Measurements from ENCODE around the gene PTPRN2.
A peak's percentile ranks its signal among the peaks of the same experiment; 100 is the strongest.
"Not testable (repeated sequence)": the region's sequence is repeated elsewhere in the genome, so short reads cannot be mapped to it uniquely, and the experiment has no call there.

The PTPRN2 gene

DNA sequence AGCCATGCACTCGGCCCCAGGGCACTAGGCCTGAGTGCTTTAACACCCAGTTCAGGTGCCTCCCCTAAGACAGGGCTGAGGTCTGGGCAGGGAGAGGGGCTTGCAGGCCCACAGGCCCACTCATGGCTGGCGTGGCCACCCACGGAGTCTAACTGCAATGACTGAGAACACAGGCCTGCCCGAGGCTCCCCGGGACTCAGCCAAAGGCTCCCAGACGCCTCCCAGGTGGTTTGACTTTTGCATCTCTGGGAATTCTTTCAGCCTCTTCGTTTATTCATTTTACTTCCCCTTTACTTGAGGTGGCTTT is 37.3 kb downstream of the PTPRN2 start:
- no peak for DNase-seq

DNA sequence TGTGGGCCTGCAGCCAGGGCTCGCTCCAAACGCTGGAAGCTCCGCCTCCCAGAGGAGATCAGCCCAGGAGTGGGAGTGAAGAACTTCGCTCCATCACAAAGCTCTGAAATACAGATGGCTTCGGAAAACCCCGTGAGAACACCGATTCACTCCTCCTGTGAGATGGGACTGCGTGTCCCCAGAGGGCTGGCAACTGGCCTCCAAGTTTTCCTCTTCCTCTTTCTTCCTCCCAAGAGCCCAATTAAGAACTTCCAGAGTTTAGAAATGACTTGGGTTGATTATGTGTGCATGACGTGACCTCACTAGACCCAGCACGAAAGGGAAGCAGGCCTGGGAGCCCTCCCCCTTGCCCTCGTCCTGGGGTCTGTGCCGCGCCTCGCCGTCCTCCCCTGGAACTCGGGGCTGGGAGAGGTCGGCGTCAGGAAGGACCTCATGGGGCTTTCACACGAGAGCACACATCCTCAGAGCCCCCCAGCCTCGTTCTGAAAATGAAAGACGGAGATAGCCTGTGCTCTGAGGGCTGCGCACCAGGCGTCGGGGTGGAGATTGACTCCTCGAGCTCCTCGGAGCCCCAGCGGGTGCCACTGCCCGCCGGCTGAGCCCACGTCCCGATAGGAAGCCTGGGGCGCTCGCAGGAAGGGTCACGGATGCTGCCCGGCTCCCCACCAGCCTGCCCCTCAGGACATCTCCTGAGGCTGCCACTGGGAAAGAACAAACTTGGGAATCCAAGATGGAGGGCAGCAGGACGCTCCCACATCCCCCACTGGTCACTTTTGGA is 37.8 kb downstream of the PTPRN2 start:
- no peak for DNase-seq

DNA sequence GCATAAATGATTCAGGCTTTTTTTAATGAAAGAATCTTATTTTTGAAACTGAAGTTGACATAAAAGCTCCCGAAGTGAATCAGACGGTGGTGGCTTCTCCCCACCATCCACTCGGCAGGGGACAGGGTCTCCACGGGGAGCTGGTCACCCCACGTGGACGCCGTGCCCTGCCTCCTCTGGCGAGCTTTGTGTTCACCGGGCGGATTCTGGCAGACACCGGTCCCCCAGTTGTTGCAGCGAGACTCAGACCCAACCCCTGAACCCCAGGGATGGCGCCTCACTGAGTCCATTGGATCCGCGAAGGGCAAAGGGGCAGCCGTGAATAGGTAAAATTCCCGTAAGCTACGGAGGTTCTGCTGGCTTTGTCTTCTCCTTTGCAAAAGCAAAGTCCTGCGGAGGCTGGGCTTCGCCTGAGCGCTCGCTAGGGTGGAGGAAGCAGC is 38.4 kb downstream of the PTPRN2 start:
- DNase-seq, result no peak

DNA sequence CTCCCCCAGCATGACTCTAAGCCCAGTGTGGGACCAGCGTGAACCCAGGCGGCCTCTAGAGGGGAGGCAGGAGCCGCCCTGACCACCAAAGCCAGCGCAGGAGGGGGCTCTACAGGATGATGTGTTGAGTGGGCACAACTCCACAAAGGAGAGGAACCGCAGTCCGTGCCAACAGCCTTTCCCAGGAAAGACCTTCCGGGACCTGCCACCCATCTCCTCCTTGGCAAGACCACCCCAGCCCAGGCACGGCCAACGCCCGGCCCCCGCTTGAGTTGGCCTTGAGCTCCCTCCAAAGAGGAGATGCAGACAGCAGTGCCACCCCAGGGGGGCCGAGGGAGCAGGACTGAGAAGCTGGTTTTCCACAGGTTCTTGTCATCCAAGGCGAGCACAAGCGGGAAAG is 38.9 kb downstream of the PTPRN2 start:
- DNase-seq, result no peak

DNA sequence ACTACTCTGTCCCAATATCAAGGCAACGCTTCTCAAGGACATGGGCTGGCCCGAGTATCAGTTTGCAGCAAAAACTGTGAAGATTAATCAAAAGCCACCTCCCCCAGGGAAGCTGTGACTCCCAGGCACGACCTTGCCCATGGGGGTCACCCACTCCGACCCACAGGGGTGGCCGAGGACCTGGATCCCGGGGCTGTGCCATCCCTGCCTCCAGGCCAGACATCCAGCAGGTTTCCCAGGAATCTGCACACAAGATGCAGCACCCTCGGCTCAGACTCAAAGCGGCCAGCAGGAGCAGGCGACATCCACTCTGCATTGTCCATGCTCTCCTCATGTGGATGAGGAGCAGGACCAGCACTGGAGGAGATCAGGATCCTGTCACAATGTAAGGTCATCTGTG is 39.8 kb downstream of the PTPRN2 start:
- DNase-seq, result no peak

DNA sequence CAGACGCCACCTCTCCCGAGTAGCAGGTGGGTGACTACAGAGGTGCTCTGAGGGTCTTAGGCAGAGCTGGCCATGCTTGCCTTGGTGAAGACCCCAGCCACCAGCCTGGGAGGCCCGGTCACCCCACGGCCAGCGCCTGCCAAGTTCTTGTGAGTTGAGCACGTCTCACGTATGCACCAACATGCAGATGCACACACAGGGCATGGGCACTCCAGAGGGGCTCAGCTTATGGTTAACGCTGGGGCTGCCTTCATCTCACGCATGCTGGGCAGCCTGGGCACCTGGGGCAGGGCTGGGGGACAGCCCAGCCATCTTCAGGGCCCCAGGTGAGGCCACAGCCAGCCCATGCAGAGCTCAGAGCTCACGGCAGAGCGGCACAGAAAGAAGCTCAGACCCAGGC is 41.0 kb downstream of the PTPRN2 start:
- DNase-seq, result no peak

DNA sequence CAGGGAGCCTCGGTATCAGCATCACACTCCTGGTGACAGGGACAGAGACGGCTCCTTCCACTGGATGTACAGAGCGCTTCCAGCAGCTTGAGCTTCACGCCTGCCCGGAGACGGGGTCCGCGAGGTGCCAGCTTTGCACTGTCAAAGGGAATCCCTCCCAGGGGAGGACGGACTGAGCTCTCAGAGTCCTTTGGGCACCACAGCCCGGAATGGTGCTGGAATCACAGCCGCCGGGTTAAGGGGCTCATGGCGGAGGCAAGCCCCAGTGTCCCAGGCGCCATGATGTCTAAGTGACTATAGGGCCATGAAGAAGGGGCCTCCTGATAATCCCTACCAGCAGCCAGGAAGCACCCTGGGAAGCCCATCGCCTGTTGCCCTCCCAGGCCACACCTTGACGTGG is 41.4 kb downstream of the PTPRN2 start:
- no peak for DNase-seq

DNA sequence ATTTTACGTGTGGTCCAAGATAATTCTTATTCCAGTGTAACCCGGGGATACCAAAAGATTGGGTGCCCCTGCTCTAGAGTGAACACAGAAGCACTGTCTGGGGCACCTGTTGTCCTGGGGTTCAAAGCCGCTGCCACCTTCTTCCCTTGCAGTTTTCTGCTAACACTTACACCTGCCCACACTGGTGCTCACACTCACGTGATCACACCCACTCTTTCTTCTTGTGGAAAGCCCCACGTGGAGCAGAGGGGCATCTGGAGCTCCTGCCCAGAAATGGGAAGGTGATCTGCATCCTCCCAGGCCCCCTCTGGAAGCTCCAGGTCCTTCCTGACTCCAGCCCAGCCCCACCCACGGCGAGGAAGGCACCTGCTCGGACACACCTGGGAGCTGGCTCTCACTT is 42.9 kb downstream of the PTPRN2 start:
- DNase-seq, result no peak

DNA sequence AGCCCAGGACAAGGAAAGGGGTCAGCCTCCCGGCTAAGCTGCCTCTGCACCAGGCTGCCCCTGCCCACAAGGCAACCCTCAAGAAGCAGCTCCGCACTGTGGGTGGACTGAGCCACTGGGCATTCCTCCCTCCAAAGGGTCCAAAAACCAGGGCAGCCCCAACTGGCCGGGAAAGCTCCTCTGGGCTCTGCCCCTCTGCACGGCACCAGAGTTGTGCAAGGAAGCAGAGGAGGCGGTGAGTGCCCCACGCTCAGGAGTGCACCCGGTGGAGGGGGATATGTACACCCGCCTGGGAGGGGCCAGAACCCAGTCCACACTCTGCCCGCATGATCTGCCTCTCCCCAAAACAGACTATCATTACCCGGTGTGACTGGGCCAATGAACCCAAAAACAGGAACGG is 43.8 kb downstream of the PTPRN2 start:
- no peak for DNase-seq

DNA sequence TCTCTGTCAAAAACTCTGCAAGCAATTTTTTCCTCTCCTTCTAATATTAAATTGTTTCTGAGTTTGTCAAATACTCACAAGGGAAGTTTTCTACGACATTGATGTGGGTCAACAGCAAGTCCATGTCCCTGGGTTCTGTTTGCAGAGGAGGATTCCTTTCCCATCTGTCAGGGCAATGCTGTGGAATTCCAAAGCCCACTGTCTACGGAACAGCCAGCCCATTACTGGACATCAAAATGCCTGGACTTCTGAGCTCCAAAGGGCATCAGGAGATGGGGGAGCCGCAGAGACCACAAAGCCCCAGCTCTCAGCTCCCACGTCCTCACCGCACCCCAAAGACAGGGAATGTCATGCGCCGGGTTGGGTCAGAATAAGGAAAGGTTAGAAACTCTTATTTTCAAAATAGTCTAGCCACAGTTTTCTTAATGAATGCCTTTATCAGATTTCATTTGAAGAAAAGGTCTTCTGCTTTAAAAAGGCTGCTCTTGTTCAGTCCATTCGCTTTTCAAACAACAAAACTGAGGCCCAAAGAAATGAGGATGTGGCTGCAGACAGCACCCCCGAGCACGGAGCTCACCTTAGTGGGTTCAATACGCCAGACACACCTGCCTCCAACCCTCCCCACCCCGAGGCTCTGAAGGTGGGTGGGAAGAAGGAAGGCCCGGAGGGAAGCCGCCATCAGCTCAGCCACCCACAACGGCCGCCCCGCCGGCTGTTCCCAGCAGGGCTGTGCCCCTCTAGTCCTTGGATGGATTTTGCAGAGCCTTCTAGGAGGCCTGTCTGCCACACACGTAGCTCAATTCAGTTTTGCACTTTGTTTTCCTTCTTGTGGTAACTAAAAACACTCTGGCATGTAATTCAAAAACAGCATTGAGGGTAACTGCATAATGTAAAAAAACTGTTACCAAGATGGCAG is 44.7 kb downstream of the PTPRN2 start:
- no peak for DNase-seq

DNA sequence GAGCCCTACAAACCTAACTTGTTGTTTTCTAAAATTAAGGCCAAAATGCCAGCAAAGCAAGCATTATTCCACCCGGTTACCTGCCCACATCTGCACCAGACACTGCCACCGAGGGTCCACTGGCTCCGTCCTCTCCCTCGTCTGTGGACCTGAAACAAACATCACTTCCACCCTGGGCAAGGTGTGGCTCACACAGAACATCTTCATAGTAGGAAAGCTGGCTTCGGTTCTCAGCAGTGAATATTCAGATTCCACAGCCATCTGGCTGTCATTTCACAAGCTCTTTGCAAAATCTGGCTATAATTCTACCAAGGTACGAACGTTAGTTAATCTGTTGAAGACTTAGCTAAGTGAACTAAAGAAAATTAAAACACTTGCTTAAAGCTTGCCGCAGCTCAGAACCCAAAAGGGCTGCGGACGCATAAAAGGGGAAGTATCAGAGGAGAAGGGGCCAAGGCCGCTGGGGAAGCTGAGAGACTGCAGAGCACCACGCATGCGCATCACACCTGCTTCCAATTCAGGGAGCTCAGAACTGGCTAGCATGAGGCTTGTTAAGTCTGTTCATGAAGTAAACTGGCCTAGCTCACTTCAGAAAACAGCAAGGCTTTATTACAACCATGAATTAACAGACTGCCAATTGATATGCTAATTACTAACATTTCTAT is 46.1 kb downstream of the PTPRN2 start:
- peak in 1 of 2 donors; percentile 6 for DNase-seq

DNA sequence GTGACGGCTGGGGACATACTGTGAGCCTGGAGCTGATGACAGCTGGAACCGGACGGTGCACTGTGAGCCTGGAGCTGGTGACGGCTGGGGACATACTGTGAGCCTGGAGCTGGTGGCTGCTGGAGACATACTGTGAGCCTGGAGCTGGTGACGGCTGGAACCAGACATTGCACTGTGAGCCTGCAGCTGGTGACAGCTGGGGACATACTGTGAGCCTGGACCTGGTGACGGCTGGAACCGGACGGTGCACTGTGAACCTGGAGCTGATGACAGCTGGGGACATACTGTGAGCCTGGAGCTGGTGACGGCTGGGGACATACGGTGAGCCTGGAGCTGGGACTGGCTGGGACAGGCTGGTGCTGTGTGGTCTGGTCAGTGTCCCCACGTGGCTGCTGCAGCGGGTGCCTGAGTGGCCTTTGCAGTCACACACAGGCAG is 47.9 kb downstream of the PTPRN2 start:
- no peak for DNase-seq

DNA sequence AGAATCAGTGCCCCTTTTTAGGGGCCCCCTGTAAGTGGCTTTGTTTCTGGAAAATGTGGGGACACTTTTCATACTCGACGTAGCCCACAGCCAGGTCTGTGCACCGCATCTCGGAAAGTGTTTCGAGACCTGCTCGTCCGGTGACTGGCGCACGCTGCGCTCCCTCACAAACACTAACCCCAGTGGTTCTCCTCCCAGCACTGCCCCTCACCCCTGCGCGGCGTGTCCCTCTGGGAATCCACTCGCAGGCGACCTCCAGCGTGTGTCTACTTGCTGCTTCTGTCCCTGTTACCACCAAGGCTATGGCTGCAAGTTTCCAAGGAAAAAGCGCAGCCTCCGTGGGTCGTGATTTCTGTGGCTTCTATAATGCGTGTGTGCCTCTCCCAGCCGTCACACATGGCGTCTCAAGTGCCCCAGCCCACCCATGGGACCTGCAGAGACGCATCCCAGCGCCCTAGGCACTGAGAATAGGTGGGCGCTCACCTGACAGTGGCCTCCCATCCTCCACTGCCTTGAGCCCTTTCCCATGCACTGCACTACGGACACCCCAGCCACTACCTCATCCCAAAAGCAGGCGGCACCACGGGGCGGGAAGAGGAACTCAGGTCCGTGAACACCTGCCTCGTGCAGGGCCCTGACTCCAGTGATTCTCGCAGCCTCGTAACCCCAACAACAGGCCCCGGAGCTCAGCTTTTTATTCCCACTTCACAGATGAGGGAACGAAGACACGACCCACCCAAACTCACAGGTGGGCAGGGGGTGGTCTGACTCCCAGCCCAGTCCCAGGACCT is 49.3 kb downstream of the PTPRN2 start:
- no peak for DNase-seq

DNA sequence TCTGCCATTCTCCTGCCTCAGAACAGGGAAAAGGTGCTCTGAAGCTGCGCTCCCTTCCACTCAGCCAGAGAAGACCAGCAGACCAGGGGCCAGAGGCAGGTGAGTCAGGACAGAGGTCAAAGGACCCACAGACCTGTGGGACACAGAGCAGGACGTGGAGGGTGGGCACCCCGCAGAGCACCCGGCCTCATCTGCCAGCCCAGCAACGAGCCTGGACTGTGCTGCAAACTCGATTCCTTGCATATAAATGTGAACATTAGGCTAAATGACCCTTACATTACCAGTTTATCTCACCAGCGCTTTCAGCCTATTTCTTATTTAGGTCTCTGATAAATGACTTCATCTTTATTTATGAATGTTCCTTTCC is 50.1 kb downstream of the PTPRN2 start:
- no peak for DNase-seq

DNA sequence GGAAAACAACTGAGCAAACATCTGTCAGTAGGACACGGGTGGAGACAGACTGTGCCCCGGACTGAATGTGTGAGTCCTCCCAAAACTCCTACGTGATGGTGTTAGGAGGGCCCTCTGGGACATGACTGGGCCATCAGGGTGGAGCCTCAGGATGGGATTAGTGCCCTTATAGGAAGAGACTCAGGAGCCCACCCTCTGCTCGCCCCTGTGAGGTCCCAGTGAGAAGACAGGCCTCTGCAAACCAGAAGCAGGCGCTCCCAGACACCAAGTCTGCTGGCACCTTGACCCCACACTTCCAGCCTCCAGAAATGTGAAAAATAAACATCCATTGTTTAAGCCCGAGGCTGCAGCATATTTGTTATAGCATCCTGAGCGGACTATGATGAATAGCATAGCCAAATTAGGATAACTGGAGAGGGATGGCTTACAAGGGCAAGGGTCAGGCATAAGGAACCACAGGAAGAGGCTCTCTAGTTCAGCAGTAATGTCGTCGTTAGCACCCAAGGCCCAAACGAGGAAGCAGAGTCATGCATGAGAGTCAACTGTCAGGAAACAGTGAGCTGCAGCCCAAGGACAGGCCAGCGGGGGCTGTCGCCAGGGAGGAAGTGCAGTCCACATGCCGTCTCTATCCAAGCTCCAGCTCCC is 50.6 kb downstream of the PTPRN2 start:
- no peak for DNase-seq

DNA sequence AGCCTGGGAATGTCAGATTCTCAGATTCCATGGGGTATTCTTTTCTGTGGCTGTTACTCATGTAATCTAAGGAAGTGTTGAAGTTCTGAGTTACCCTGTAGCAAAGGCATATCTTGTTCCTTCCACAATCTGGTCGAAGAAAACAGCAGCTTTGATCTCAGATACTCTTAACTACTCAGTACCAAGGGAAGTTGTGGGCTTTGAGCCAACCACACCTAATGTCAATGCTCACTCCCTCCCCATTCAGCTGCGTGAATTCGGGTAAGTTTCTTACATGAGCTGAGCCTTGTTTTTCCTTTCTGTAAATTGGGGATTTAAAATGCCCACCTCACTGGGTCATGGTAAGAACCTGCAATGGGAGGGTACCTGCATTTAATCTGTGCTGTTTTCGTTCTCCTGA is 52.5 kb downstream of the PTPRN2 start:
- DNase-seq, result no peak

DNA sequence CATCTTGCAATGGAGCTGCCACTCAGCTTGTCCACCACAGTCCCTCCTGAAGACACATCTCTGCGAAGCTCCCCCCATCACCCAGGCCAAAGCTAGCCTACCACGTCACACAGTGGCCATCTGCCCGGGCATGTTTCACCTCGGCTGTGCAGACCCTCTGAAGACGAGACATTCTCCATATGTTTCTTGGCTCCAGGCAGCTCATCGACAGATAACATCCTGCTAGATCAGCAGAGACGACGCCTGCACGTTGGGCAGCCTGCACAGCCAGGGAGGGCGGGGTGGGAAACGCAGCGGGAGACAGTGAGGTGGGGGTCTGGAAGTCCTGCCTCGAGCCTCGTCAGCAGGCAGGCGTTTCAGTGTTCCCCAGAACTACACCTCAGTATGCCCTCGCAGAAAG is 53.0 kb downstream of the PTPRN2 start:
- no peak for DNase-seq

DNA sequence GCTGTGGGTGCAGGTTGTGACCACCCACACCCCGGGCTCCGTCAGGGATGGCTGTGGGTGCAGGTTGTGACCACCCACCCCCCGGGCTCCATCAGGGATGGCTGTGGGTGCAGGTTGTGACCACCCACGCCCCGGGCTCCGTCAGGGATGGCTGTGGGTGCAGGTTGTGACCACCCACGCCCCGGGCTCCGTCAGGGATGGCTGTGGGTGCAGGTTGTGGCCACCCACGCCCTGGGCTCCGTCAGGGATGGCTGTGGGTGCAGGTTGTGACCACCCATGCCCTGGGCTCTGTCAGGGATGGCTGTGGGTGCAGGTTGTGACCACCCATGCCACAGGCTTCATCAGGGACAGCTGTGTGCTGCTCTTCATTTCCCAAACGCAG is 53.5 kb downstream of the PTPRN2 start:
- not testable (repeated sequence) for DNase-seq

DNA sequence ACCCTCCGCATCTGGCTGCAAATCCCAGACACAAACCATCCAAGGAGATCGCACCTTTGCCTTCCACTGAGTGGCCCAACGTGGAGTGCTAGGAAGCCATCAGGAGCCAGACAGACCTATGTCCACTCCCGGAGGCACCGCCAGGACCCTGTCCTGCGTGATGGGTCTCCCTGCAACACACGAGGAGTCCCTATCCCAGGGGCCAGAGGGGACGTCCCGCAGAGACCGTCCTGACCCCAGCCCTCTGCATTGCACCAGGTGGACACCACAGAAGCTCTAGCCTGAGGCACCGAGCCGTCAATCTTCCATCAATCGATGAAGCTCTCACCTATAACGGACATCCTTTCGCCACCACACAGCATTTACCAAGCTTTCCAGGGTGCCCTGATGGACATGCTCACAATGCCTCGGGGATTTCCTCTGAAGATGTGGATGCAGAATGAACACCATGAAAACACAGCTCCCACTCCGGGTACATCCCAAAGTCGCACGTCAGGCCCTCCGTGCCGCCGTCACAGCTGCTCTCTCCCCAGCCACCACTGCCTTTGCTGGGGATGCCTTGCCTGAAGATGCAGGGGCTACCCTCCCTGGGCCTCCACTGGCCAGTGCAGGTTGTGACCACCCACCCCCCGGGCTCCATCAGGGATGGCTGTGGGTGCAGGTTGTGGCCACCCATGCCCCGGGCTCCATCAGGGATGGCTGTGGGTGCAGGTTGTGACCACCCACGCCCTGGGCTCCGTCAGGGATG is 54.1 kb downstream of the PTPRN2 start:
- DNase-seq, result no peak

DNA sequence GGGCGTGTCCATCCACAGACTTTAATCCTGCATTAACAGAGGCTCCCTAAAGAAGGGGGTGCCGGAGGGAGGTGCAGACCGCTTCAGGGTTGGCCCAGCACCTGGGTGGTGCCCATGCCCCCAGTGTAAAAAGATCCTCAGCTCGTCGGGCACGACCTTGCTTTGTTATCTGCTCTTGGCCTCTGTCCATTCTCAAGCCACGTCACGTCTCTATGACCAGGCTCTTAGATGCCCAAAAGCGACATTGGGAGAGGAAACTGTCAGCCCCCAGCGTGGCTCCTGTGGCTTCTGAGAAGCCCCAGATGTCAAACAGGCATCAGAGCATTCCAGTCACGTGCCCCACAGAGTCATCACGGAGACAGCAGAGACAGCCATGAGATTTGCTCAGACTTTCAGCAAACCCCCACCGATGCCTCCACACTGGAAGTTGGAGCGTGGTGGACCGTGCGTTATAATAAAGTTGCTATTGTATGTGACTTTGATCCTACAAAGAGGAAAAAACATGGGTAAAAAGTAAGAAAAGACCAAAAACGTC is 55.5 kb downstream of the PTPRN2 start:
- no peak for DNase-seq

DNA sequence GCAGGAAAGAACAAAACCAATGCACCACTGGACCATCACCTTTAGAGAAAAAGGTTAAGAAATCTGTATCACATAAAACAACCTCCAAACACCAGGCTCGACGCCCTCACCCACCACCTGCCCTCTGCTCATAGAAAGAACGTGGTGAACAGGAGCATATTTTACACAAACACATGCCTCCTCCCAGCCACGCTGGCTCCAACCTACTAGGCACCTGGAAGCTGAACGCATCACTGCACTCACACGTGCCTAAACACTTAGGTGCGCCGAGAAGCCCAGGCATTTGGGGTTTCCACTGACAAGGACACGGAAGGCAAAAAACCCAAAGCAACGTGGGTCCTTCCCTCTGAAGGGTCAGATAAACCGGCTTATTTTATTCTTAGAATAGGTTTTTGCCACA is 56.0 kb downstream of the PTPRN2 start:
- no peak for DNase-seq
